ENCODE measurements around the gene CELSR3. TPM values are rescaled to one million over a fixed set of nuclear protein-coding genes. Genes with fewer than 3 reads are reported as not detected.

CELSR3 gene
- total RNA-seq, result 16.0 and 16.5 TPM in 2 replicates

GRCh38 chr3:48662753-48663488 lies at the start of gene CELSR3:
Gene CELSR3 (minus strand): TSS chr3:48662886. CDS start chr3:48662634, 252 bp downstream.
- intact Hi-C loops (cut with micrococcal nuclease), result loop anchor here (1.0 to 5.0 kb wide), 4 partner anchors 54 to 254 kb away; partner anchors contain the start of genes ARIH2 and IP6K2
- H3K27me3 Mint-ChIP-seq (ENCODE audit: low read depth), result peaks cover 8% of the 10 kb centered on the region
- H3K4me1 Mint-ChIP-seq (ENCODE audit: low read depth), result peaks cover 10% of the 10 kb centered on the region
- DNase-seq (ENCODE audit: low spot score), result peak; percentile 78
- peak within 1 kb of the TSS; percentile 99 for H3K27ac Mint-ChIP-seq
- H3K4me3 Mint-ChIP-seq (ENCODE audit: low read depth), result peak within 1 kb of the TSS; percentile 90
- no peaks in the 10 kb centered on the region for H3K9me3 Mint-ChIP-seq
- peaks cover 9% of the 10 kb centered on the region for H3K36me3 Mint-ChIP-seq (ENCODE audit: low read depth)

- H3K9me3 Mint-ChIP-seq, result no peaks in the 10 kb centered on the region
- peaks cover 29% of the 10 kb centered on the region for H3K4me1 Mint-ChIP-seq (ENCODE audit: low read depth)
- peak overlapping the region; percentile 31 for H3K27ac Mint-ChIP-seq
- intact Hi-C loops (cut with micrococcal nuclease), result no loop called here
- DNase-seq (ENCODE audit: low spot score), result no peak
- peaks cover 63% of the 10 kb centered on the region for H3K36me3 Mint-ChIP-seq (ENCODE audit: low read depth)
- H3K27me3 Mint-ChIP-seq (ENCODE audit: low read depth), result no peaks in the 10 kb centered on the region
- H3K4me3 Mint-ChIP-seq (ENCODE audit: low read depth), result no peak overlapping the region
These were observed 49.0 kb upstream of the CELSR3 start for GRCh38 chr3:48711727-48712126.

GRCh38 chr3:48709051-48709461 lies 46.4 kb upstream of the CELSR3 start:
- Mint-ChIP-seq H3K27me3 (ENCODE audit: low read depth) (no peaks in the 10 kb centered on the region), H3K4me3 (ENCODE audit: low read depth) (no peak overlapping the region), H3K27ac (no peak overlapping the region), H3K4me1 (ENCODE audit: low read depth) (peaks cover 15% of the 10 kb centered on the region), H3K9me3 (no peaks in the 10 kb centered on the region), H3K36me3 (ENCODE audit: low read depth) (peaks cover 56% of the 10 kb centered on the region)
- DNase-seq (ENCODE audit: low spot score), result no peak
- intact Hi-C loops (cut with micrococcal nuclease), result no loop called here

- no peak for DNase-seq (ENCODE audit: low spot score)
- Mint-ChIP-seq H3K9me3 (no peaks in the 10 kb centered on the region), H3K36me3 (ENCODE audit: low read depth) (peaks cover 54% of the 10 kb centered on the region), H3K27me3 (ENCODE audit: low read depth) (no peaks in the 10 kb centered on the region), H3K27ac (peak overlapping the region; percentile 28), H3K4me1 (ENCODE audit: low read depth) (peaks cover 15% of the 10 kb centered on the region), H3K4me3 (ENCODE audit: low read depth) (no peak overlapping the region)
- intact Hi-C loops (cut with micrococcal nuclease), result no loop called here
These were observed 45.8 kb upstream of the CELSR3 start for GRCh38 chr3:48708481-48708889.

GRCh38 chr3:48707157-48707556 lies 44.5 kb upstream of the CELSR3 start:
- Mint-ChIP-seq H3K27ac (no peak overlapping the region), H3K27me3 (ENCODE audit: low read depth) (no peaks in the 10 kb centered on the region), H3K9me3 (no peaks in the 10 kb centered on the region), H3K4me1 (ENCODE audit: low read depth) (peaks cover 18% of the 10 kb centered on the region), H3K4me3 (ENCODE audit: low read depth) (no peak overlapping the region), H3K36me3 (ENCODE audit: low read depth) (peaks cover 58% of the 10 kb centered on the region)
- no peak for DNase-seq (ENCODE audit: low spot score)
- intact Hi-C loops (cut with micrococcal nuclease), result no loop called here

GRCh38 chr3:48702320-48702920 lies 39.7 kb upstream of the CELSR3 start:
- H3K27ac Mint-ChIP-seq, result peak overlapping the region; percentile 24

GRCh38 chr3:48700731-48701405 lies 38.2 kb upstream of the CELSR3 start:
- Mint-ChIP-seq H3K27ac (no peak overlapping the region), H3K4me1 (ENCODE audit: low read depth) (peaks cover 13% of the 10 kb centered on the region), H3K27me3 (ENCODE audit: low read depth) (no peaks in the 10 kb centered on the region), H3K36me3 (ENCODE audit: low read depth) (peaks cover 36% of the 10 kb centered on the region), H3K4me3 (ENCODE audit: low read depth) (no peak overlapping the region), H3K9me3 (no peaks in the 10 kb centered on the region)
- intact Hi-C loops (cut with micrococcal nuclease), result no loop called here
- DNase-seq (ENCODE audit: low spot score), result no peak

More at GRCh38 chr3:48702320-48702920, 39.7 kb upstream of the CELSR3 start:
- Mint-ChIP-seq H3K36me3 (ENCODE audit: low read depth) (peaks cover 40% of the 10 kb centered on the region), H3K9me3 (no peaks in the 10 kb centered on the region), H3K4me3 (ENCODE audit: low read depth) (no peak overlapping the region), H3K27me3 (ENCODE audit: low read depth) (no peaks in the 10 kb centered on the region), H3K4me1 (ENCODE audit: low read depth) (peaks cover 9% of the 10 kb centered on the region)
- intact Hi-C loops (cut with micrococcal nuclease), result no loop called here
- DNase-seq (ENCODE audit: low spot score), result no peak

- Mint-ChIP-seq H3K27ac (no peak overlapping the region), H3K9me3 (no peaks in the 10 kb centered on the region), H3K27me3 (ENCODE audit: low read depth) (no peaks in the 10 kb centered on the region), H3K4me3 (ENCODE audit: low read depth) (no peak overlapping the region), H3K36me3 (ENCODE audit: low read depth) (peaks cover 42% of the 10 kb centered on the region), H3K4me1 (ENCODE audit: low read depth) (peaks cover 13% of the 10 kb centered on the region)
- intact Hi-C loops (cut with micrococcal nuclease), result no loop called here
- no peak for DNase-seq (ENCODE audit: low spot score)
These were observed 36.2 kb upstream of the CELSR3 start for GRCh38 chr3:48698891-48699290.

- Mint-ChIP-seq H3K9me3 (no peaks in the 10 kb centered on the region), H3K4me3 (ENCODE audit: low read depth) (no peak overlapping the region), H3K27me3 (ENCODE audit: low read depth) (no peaks in the 10 kb centered on the region), H3K27ac (no peak overlapping the region), H3K4me1 (ENCODE audit: low read depth) (peaks cover 13% of the 10 kb centered on the region), H3K36me3 (ENCODE audit: low read depth) (peaks cover 50% of the 10 kb centered on the region)
- intact Hi-C loops (cut with micrococcal nuclease), result no loop called here
- DNase-seq (ENCODE audit: low spot score), result no peak
These were observed 35.3 kb upstream of the CELSR3 start for GRCh38 chr3:48697952-48698351.

- no peak overlapping the region for H3K27ac Mint-ChIP-seq
- peaks cover 6% of the 10 kb centered on the region for H3K4me1 Mint-ChIP-seq (ENCODE audit: low read depth)
- H3K36me3 Mint-ChIP-seq (ENCODE audit: low read depth), result peaks cover 52% of the 10 kb centered on the region
These were observed 33.9 kb upstream of the CELSR3 start for GRCh38 chr3:48696601-48697000.

GRCh38 chr3:48696156-48696555 lies 33.5 kb upstream of the CELSR3 start:
- DNase-seq (ENCODE audit: low spot score), result no peak
- H3K4me3 Mint-ChIP-seq (ENCODE audit: low read depth), result no peak overlapping the region
- H3K36me3 Mint-ChIP-seq (ENCODE audit: low read depth), result peaks cover 56% of the 10 kb centered on the region
- H3K27me3 Mint-ChIP-seq (ENCODE audit: low read depth), result no peaks in the 10 kb centered on the region
- no peaks in the 10 kb centered on the region for H3K9me3 Mint-ChIP-seq
- no peak overlapping the region for H3K27ac Mint-ChIP-seq
- intact Hi-C loops (cut with micrococcal nuclease), result no loop called here
- peaks cover 6% of the 10 kb centered on the region for H3K4me1 Mint-ChIP-seq (ENCODE audit: low read depth)

More at GRCh38 chr3:48696601-48697000, 33.9 kb upstream of the CELSR3 start:
- intact Hi-C loops (cut with micrococcal nuclease), result no loop called here
- DNase-seq (ENCODE audit: low spot score), result no peak
- H3K9me3 Mint-ChIP-seq, result no peaks in the 10 kb centered on the region
- no peak overlapping the region for H3K4me3 Mint-ChIP-seq (ENCODE audit: low read depth)
- H3K27me3 Mint-ChIP-seq (ENCODE audit: low read depth), result no peaks in the 10 kb centered on the region

- Mint-ChIP-seq H3K9me3 (no peaks in the 10 kb centered on the region), H3K4me1 (ENCODE audit: low read depth) (peaks cover 6% of the 10 kb centered on the region), H3K27ac (no peak overlapping the region), H3K27me3 (ENCODE audit: low read depth) (no peaks in the 10 kb centered on the region), H3K4me3 (ENCODE audit: low read depth) (no peak overlapping the region), H3K36me3 (ENCODE audit: low read depth) (peaks cover 59% of the 10 kb centered on the region)
- no peak for DNase-seq (ENCODE audit: low spot score)
- intact Hi-C loops (cut with micrococcal nuclease), result no loop called here
These were observed 32.7 kb upstream of the CELSR3 start for GRCh38 chr3:48695393-48695753.
